Tibial nerve (tissue), 4 donors: ENCODE measurements around the gene ATP5ME.

ENCODE experiments used
- CTCF ChIP-seq, 5 experiments: fragments of 200-600 bp in 3 of 5; fragments of 450-650 bp in 2 of 5; sonication (generic) in 3 of 5; IDR thresholded peaks; one replicate each; pipeline ENCODE4 v1.5.1; 2016 to 2019; ENCODE audit warnings: antibody characterized with exemption in 5 of 5, mild to moderate bottlenecking in 3 of 5, moderate library complexity in 2 of 5
- EP300 ChIP-seq, 2 donors: sonication (generic); formaldehyde crosslinking; IDR thresholded peaks; one replicate each; pipeline ENCODE4 v1.6.1; 2017; ENCODE audit warnings: antibody characterized with exemption in 2 of 2, mild to moderate bottlenecking in 1 of 2

- TF ChIP-seq CTCF (IDR thresholded peaks at IDR 0.05): no peak
- TF ChIP-seq EP300 (IDR thresholded peaks at IDR 0.05): no peak
Measured at GRCh38 chr4:665751-666435, 8.2 kb downstream of the ATP5ME start.
